Thyroid gland (tissue), 4 donors: Measurements from ENCODE around the gene SLC22A4. TPM values are rescaled to one million over a fixed set of nuclear protein-coding genes. Genes with fewer than 3 reads are reported as not detected.

Source experiments
- DNase-seq, 2 donors: peaks; one replicate each; pipeline ENCODE4 v3.0.0-alpha.2; 2019
- H3K27ac ChIP-seq, 3 donors: fragments of 200-600 bp; sonication (generic); 1 replicate in 2 of 3; 2 replicates in 1 of 3; pipeline ENCODE4 v1.5.1; 2016 to 2019; ENCODE audit warnings: mild to moderate bottlenecking in 1 of 3, moderate library complexity in 1 of 3
- H3K27me3 ChIP-seq: fragments of 200-600 bp; sonication (generic); one replicate; pipeline ENCODE4 v1.5.1; 2019
- H3K36me3 ChIP-seq, 2 donors: fragments of 200-600 bp; sonication (generic); one replicate each; pipeline ENCODE4 v1.5.1; 2016 to 2019
- H3K4me1 ChIP-seq, 2 donors: fragments of 200-600 bp; sonication (generic); one replicate each; pipeline ENCODE4 v1.5.1; 2017 to 2019
- H3K4me3 ChIP-seq, 3 donors: fragments of 200-600 bp; sonication (generic); replicated peaks in 1 of 3; 1 replicate in 2 of 3; 2 replicates in 1 of 3; pipeline ENCODE4 v1.5.1; 2016; ENCODE audit warnings: mild to moderate bottlenecking in 1 of 3
- H3K9me3 ChIP-seq: fragments of 200-600 bp; sonication (generic); one replicate; pipeline ENCODE4 v1.5.1; 2017
- POLR2A ChIP-seq, 2 donors: fragments of 450-650 bp; IDR thresholded peaks; one replicate each; pipeline ENCODE4 v1.6.1; 2017; ENCODE audit warnings: antibody characterized with exemption in 2 of 2, mild to moderate bottlenecking in 2 of 2, moderate library complexity in 1 of 2
- WGBS, 2 donors: methylation state at CpG; one replicate each; pipeline ENCODE4 v1.1.5; 2017; 5-methylcytosine and 5-hydroxymethylcytosine counted together
- intact Hi-C: fragments of 100-400 bp; cut with DNase I; formaldehyde crosslinking; loops from one replicate; pipeline ENCODE4 v1.15.1; 2023
- total RNA-seq, 4 donors: library from RNA; depleted of rRNA; stranded (reverse); fragments of >200 nt; gene quantifications; one replicate each; pipeline ENCODE4 v1.2.3, GENCODE V29; 2016
- TF ChIP-seq, protein P1 (sequence below), 6 experiments: fragments of 200-600 bp in 3 of 6; fragments of 450-650 bp in 3 of 6; sonication (generic) in 3 of 6; IDR thresholded peaks; one replicate each; pipeline ENCODE4 v1.5.1; 2016 to 2019; ENCODE audit warnings: antibody characterized with exemption in 6 of 6, mild to moderate bottlenecking in 2 of 6, inconsistent platforms in 1 of 6, moderate library complexity in 1 of 6

SLC22A4 gene
- total RNA-seq, 4 donors from 2014 or later, result 0.54 to 0.78 TPM; not detected in 2

- Histone ChIP-seq H3K4me3 (no peak overlapping the region), H3K36me3 (no peaks in the 10 kb centered on the region), H3K27me3 (no peaks in the 10 kb centered on the region), H3K27ac (no peak overlapping the region), H3K4me1 (no peaks in the 10 kb centered on the region), H3K9me3 (no peaks in the 10 kb centered on the region)
- intact Hi-C loops, result no loop called here
- TF ChIP-seq, protein P1, sequence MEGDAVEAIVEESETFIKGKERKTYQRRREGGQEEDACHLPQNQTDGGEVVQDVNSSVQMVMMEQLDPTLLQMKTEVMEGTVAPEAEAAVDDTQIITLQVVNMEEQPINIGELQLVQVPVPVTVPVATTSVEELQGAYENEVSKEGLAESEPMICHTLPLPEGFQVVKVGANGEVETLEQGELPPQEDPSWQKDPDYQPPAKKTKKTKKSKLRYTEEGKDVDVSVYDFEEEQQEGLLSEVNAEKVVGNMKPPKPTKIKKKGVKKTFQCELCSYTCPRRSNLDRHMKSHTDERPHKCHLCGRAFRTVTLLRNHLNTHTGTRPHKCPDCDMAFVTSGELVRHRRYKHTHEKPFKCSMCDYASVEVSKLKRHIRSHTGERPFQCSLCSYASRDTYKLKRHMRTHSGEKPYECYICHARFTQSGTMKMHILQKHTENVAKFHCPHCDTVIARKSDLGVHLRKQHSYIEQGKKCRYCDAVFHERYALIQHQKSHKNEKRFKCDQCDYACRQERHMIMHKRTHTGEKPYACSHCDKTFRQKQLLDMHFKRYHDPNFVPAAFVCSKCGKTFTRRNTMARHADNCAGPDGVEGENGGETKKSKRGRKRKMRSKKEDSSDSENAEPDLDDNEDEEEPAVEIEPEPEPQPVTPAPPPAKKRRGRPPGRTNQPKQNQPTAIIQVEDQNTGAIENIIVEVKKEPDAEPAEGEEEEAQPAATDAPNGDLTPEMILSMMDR (IDR thresholded peaks at IDR 0.05), result no peak
- no peak for TF ChIP-seq POLR2A (IDR thresholded peaks at IDR 0.05)
- no peak for DNase-seq
Observed at GRCh38 chr5:132335402-132335801, 41.2 kb downstream of the SLC22A4 start.

GRCh38 chr5:132339502-132339901 lies 45.3 kb downstream of the SLC22A4 start:
- intact Hi-C loops, result no loop called here
- Histone ChIP-seq H3K4me3 (no peak overlapping the region), H3K4me1 (no peaks in the 10 kb centered on the region), H3K27ac (no peak overlapping the region), H3K36me3 (no peaks in the 10 kb centered on the region), H3K27me3 (no peaks in the 10 kb centered on the region), H3K9me3 (no peaks in the 10 kb centered on the region)
- TF ChIP-seq POLR2A (IDR thresholded peaks at IDR 0.05), result no peak
- TF ChIP-seq, protein P1 (IDR thresholded peaks at IDR 0.05), result no peak
- DNase-seq, result no peak

GRCh38 chr5:132342291-132343180 lies 48.3 kb downstream of the SLC22A4 start:
- Histone ChIP-seq H3K9me3 (no peaks in the 10 kb centered on the region), H3K36me3 (no peaks in the 10 kb centered on the region), H3K4me3 (no peak overlapping the region), H3K4me1 (no peaks in the 10 kb centered on the region), H3K27me3 (no peaks in the 10 kb centered on the region), H3K27ac (no peak overlapping the region)
- 73 to 84% methylated on average over 5 of the region's 5 CpGs for WGBS, 2 donors
- TF ChIP-seq, protein P1 (IDR thresholded peaks at IDR 0.05), result no peak
- no peak for TF ChIP-seq POLR2A (IDR thresholded peaks at IDR 0.05)
- DNase-seq, result no peak
- intact Hi-C loops, result no loop called here

GRCh38 chr5:132344775-132345514 lies 50.8 kb downstream of the SLC22A4 start:
- no peak overlapping the region for H3K27ac ChIP-seq
- TF ChIP-seq POLR2A (IDR thresholded peaks at IDR 0.05), result no peak
- TF ChIP-seq, protein P1 (IDR thresholded peaks at IDR 0.05), result no peak
- 77 to 96% methylated on average over 5 of the region's 5 CpGs for WGBS, 2 donors
- no peak overlapping the region for H3K4me3 ChIP-seq
- H3K9me3 ChIP-seq, result no peaks in the 10 kb centered on the region
- peaks cover 4 to 6% of the 10 kb centered on the region in 2 donors for H3K36me3 ChIP-seq
- intact Hi-C loops, result no loop called here
- H3K27me3 ChIP-seq, result no peaks in the 10 kb centered on the region
- DNase-seq, result no peak
- H3K4me1 ChIP-seq, result no peaks in the 10 kb centered on the region

GRCh38 chr5:132353486-132353995 lies 59.3 kb downstream of the SLC22A4 start:
- no peaks in the 10 kb centered on the region for H3K27me3 ChIP-seq
- DNase-seq, result no peak
- H3K9me3 ChIP-seq, result no peaks in the 10 kb centered on the region
- peaks cover 4 to 6% of the 10 kb centered on the region in 2 donors for H3K36me3 ChIP-seq
- H3K27ac ChIP-seq, result no peak overlapping the region
- no peak overlapping the region for H3K4me3 ChIP-seq
- 97 to 100% methylated on average over 1 of the region's 1 CpG for WGBS, 2 donors
- no peak for TF ChIP-seq POLR2A (IDR thresholded peaks at IDR 0.05)
- TF ChIP-seq, protein P1 (IDR thresholded peaks at IDR 0.05), result no peak
- no peaks in the 10 kb centered on the region for H3K4me1 ChIP-seq
- intact Hi-C loops, result no loop called here
